Dedifferentiated amniotic fluid mesenchymal stem cell (primary cell): Measurements from ENCODE around the gene IL12RB2.
A peak's percentile ranks its signal among the peaks of the same experiment; 100 is the strongest.
"Not testable (repeated sequence)": the region's sequence is repeated elsewhere in the genome, so short reads cannot be mapped to it uniquely, and the experiment has no call there.

ENCODE experiments used
- DNase-seq: peaks from one replicate; pipeline ENCODE4 v3.0.0-alpha.2; 2016; ENCODE audit errors: extremely low spot score

IL12RB2 gene

GRCh38 chr1:67431869-67432578 is 124.4 kb downstream of the IL12RB2 start:
- DNase-seq, result no peak

- no peak for DNase-seq
Measured at GRCh38 chr1:67432745-67433144, 125.1 kb downstream of the IL12RB2 start.

DNA sequence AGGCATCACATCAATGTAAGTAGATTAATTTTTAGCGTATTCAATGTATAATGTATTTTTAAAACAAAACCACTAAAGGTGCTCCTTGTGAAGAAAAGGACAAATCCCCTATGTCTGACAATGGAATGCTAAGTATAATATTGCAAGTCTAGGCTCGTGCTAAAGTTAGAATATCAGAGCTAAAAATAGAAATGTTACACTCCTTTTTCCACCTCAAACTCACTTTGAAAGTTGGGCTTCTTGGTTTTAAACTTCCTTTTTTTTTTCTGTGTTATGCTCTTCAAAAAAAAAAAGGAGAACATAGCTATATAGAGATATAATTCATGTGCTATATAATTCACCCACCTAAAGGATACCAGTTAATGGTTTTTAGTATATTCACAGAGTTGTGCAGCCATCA is 126.2 kb downstream of the IL12RB2 start:
- no peak for DNase-seq

DNA sequence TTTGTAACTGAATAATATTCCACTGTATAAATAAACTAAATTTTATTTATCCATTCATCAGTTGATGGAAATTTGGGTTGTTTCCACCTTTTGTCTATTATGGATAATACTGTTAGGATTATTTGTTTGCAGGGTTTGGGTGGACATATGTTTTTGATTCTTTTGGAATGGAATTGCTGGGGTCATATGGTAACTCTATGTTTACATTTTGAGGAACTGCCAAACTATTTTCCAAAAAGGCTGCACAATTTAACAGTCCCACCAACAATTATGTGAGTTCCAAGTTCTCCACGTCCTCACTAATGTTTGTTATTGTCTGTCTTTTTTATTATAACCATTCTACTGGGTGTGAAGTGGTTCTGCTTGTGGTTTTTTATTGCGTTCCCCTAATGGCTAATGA is 126.8 kb downstream of the IL12RB2 start:
- DNase-seq, result peak; percentile 58

DNA sequence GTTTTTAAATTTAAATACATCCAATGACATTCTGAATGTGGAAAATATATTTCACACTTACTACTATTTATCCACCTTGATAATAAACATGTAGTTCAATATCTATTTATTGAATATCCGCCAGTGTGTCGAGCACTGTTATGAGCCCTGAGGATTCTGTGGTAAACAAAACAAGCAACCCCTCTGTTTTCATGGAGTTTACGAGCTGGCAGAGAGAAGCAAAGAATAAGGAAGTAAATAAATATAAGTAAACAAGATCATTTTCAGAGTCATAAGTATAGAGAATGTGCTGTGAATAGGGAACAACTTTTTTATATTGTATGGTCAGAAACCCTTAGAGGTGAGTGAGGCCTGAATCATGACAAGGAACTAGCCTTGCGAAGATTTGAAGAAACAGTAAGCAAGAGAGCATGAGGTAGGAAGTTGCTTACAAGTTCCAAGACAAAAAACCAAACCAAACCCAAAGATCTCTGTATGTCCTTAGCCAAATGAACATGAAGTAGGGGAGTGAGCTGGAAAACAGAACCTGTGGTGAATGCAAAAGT is 128.9 kb downstream of the IL12RB2 start:
- DNase-seq, result no peak

- no peak for DNase-seq
Measured at GRCh38 chr1:67437961-67438360, 130.3 kb downstream of the IL12RB2 start.

GRCh38 chr1:67439277-67440029 is 131.8 kb downstream of the IL12RB2 start:
- no peak for DNase-seq

DNA sequence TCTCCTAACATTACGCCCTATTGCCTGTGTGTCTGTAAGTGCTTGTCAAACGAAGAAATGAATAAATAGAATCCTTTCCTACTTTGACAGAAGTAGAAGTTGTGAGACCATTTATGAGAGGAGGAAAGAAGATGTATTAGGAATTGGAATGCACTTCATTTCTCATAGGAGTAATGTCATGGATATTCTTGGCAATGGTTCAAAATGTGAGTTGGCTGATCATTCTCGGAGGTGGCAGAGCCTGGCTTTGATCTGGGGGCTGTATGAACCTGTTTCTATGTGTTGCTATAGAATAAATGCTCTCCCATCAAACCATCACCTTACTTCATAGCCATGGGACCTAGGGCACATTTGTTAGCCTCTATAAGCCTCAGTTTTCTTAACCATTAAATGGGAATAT is 132.7 kb downstream of the IL12RB2 start:
- DNase-seq, result no peak

- DNase-seq, result peak; percentile 37
Measured at GRCh38 chr1:67441183-67441582, 133.5 kb downstream of the IL12RB2 start.

DNA sequence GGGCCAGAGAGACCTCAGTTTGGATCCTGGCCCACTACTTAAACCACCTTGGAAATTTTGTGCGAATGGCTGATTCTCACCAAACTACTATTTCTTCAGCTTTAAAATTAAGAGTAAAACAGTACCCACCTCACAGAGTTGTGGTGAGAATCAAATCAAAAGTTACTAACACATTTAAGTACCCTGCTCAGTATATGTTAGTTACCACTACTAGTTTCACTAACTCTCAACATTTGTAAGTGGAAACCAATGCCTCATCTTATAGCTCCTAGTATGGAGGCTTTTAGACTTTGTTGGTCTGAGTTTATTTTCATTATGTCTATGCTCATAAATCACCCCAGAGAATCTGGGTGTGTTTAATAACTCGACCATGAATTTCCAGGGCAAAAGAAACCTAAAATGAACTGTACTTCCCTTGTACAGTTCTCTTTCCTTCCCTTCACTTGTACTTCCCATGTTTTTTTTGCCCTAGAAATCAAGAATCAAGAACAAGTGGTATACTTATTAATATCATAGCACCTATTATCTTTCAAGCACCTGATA is 134.1 kb downstream of the IL12RB2 start:
- no peak for DNase-seq

DNA sequence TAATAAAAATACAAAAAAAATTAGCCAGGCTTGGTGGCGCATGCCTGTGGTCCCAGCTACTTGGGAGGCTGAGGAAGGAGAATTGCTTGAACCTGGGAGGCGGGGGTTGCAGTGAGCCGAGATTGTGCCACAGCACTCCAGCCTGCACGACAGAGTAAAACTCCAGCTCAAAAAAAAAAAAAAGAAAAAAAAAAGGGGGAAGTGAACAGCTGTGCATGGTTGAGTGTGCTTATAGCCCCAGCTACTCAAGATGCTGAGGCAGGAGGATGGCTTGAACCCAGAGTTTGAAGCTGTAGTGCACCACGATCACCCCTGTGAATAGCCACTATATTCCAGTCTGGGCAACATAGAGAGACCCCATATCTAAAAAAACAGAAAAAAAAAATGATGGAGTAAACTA is 138.3 kb downstream of the IL12RB2 start:
- not testable (repeated sequence) for DNase-seq
